GM12878 (cell line): ENCODE measurements around the gene KCTD2. TPM values are rescaled to one million over a fixed set of nuclear protein-coding genes. Genes with fewer than 3 reads are reported as not detected.

ENCODE experiments used
- ATAC-seq: fragments of 200-7000 bp; cut with Tn5 transposase; 3 replicates; pipeline ENCODE4 v1.9.1; 2020; ENCODE audit warnings: mild to moderate bottlenecking, moderate library complexity
- BruUV-seq: library from RNA; stranded (reverse); fragments of 400-500 nt; replicated peaks from 2 replicates; lab custom pipeline; 2021; lab: Mats Ljungman, UMichigan
- CTCF ChIA-PET: fragments of 300-600 bp; sonication (Branson Sonifier 250); formaldehyde crosslinking; extraction: SDS; loops from one replicate; lab custom pipeline; 2021; ENCODE audit warnings: inconsistent platforms; lab: Yijun Ruan, JAX
- POLR2A ChIA-PET: fragments of 350-600 bp; formaldehyde crosslinking; extraction: SDS; loops from one replicate; lab custom pipeline; 2021; ENCODE audit warnings: inconsistent platforms; lab: Charles Lee
- RAD21 ChIA-PET: fragments of 300-600 bp; sonication (Branson Sonifier 250); formaldehyde crosslinking; loops from one replicate; lab custom pipeline; 2023; ENCODE audit warnings: antibody characterized with exemption; ENCODE audit not compliant: unreplicated experiment; lab: Charles Lee
- SMC1A ChIA-PET: fragments of 300-600 bp; sonication (Branson Sonifier 250); formaldehyde crosslinking; loops from one replicate; lab custom pipeline; 2023; ENCODE audit not compliant: unreplicated experiment, uncharacterized antibody; lab: Charles Lee
- DNase-seq: peaks from one replicate; pipeline ENCODE4 v3.0.0-alpha.2; 2011; ENCODE audit warnings: low read depth, low spot score
- FAIRE-seq: peaks from 3 replicates; lab custom pipeline; 2011; peaks lifted over from hg19 to GRCh38; lab: Jason Lieb, UNC
- H2AFZ ChIP-seq: 2 replicates; pipeline ENCODE4 v1.6.0; 2011; ENCODE audit warnings: low read depth, low read length, control low read depth; ENCODE audit not compliant: control insufficient read depth
- H3K27ac ChIP-seq: 2 replicates; pipeline ENCODE4 v1.5.1; 2011; ENCODE audit warnings: control low read depth; ENCODE audit not compliant: control insufficient read depth, insufficient read depth
- H3K27me3 ChIP-seq, 2 experiments: replicated peaks in 1 of 2; 2 replicates each; pipeline versions ENCODE4 v1.6.0 to v1.6.1; 2011; ENCODE audit warnings: low read length in 1 of 2; ENCODE audit not compliant: control insufficient read depth in 2 of 2, insufficient read depth in 2 of 2
- H3K36me3 ChIP-seq, 2 experiments: 2 replicates each; pipeline ENCODE4 v1.5.1; 2011; ENCODE audit warnings: low read length in 1 of 2; ENCODE audit not compliant: control insufficient read depth in 2 of 2, insufficient read depth in 2 of 2
- H3K4me1 ChIP-seq: 2 replicates; pipeline ENCODE4 v1.6.1; 2011; ENCODE audit warnings: mild to moderate bottlenecking, low read length, moderate library complexity, mixed read lengths; ENCODE audit not compliant: control insufficient read depth, insufficient read depth
- H3K4me2 ChIP-seq: 2 replicates; pipeline ENCODE4 v1.6.0; 2011; ENCODE audit warnings: control low read depth; ENCODE audit not compliant: control insufficient read depth, insufficient read depth
- H3K4me3 ChIP-seq: fragments of 200-600 bp; sonication (generic); 2 replicates; pipeline ENCODE4 v1.5.1; 2016
- H3K79me2 ChIP-seq: 2 replicates; pipeline ENCODE4 v1.6.0; 2011; ENCODE audit warnings: low read length; ENCODE audit not compliant: control insufficient read depth, insufficient read depth
- H3K9ac ChIP-seq: 2 replicates; pipeline ENCODE4 v1.8.0; 2011; ENCODE audit warnings: low read length, control low read depth, mixed read lengths; ENCODE audit not compliant: control insufficient read depth, insufficient read depth
- H3K9me3 ChIP-seq: replicated peaks from 3 replicates; pipeline ENCODE4 v1.5.1; 2011; ENCODE audit warnings: mild to moderate bottlenecking, low read length; ENCODE audit not compliant: control insufficient read depth, insufficient read depth
- H4K20me1 ChIP-seq: 2 replicates; pipeline ENCODE4 v1.6.0; 2011; ENCODE audit not compliant: control insufficient read depth, insufficient read depth
- BHLHE40 ChIP-seq, 2 experiments: fragments of 450-650 bp in 1 of 2; IDR thresholded peaks; 2 replicates each; pipeline ENCODE4 v1.6.1; 2011 to 2017; ENCODE audit warnings: low read depth in 2 of 2, borderline replicate concordance in 1 of 2, improper control_type of control experiment in 1 of 2, low read length in 1 of 2, mild to moderate bottlenecking in 1 of 2
- CREM ChIP-seq: IDR thresholded peaks from 2 replicates; pipeline ENCODE4 v1.6.1; 2014; ENCODE audit warnings: antibody characterized with exemption, low read depth
- EED ChIP-seq: sonication (generic); IDR thresholded peaks from 2 replicates; pipeline ENCODE4 v1.6.1; 2016; ENCODE audit warnings: antibody characterized with exemption, low read depth
- NFYA ChIP-seq: IDR thresholded peaks from 2 replicates; pipeline ENCODE4 v1.6.1; 2011; ENCODE audit warnings: low read depth, mild to moderate bottlenecking, low read length, improper control_type of control experiment, borderline replicate concordance
- RFX5 ChIP-seq: IDR thresholded peaks from 2 replicates; pipeline ENCODE4 v1.6.1; 2011; ENCODE audit warnings: low read depth, low read length, improper control_type of control experiment
- TCF12 ChIP-seq: IDR thresholded peaks from 2 replicates; pipeline ENCODE4 v1.6.1; 2011; ENCODE audit warnings: low read depth, mild to moderate bottlenecking, low read length
- ZNF217 ChIP-seq: fragments of 450-650 bp; IDR thresholded peaks from 2 replicates; pipeline ENCODE4 v1.6.1; 2017; ENCODE audit warnings: antibody characterized with exemption, mild to moderate bottlenecking
- ZNF384 ChIP-seq: IDR thresholded peaks from 2 replicates; pipeline ENCODE4 v1.6.1; 2012; ENCODE audit warnings: low read depth, mild to moderate bottlenecking, low read length, improper control_type of control experiment, borderline replicate concordance
- WGBS: methylation state at CpG from one replicate; pipeline ENCODE4 v1.1.6; 2016; ENCODE audit warnings: low lambda C conversion rate; ENCODE audit not compliant: insufficient replicate concordance, insufficient coverage; ENCODE audit errors: missing lambda C conversion rate; 5-methylcytosine and 5-hydroxymethylcytosine counted together
- in situ Hi-C: fragments of 300-500 bp; cut with MboI; formaldehyde crosslinking; loops from 9 replicates; pipeline ENCODE4 v1.14.3; 2018; ENCODE audit warnings: mixed read lengths
- intact Hi-C: fragments of 100-400 bp; cut with micrococcal nuclease; formaldehyde crosslinking; loops from one replicate; pipeline ENCODE4 v1.14.2; 2022; ENCODE audit not compliant: unreplicated experiment
- polyA plus RNA-seq, 11 experiments: library from polyadenylated mRNA; depleted of rRNA in 4 of 11; unstranded in 6 of 11; stranded (reverse) in 5 of 11; fragments of >200 nt; fragmentation: Nextera tagmentation in 4 of 11; fragmentation: Illumina TruSeq in 1 of 11; extraction: Ambion mirVana in 4 of 11; extraction: Trizol in 1 of 11; gene quantifications; 1 replicate in 1 of 11; 2 replicates in 10 of 11; pipeline versions ENCODE4 v1.2.1 to v1.2.3, GENCODE V29; 2011 to 2016; ENCODE audit warnings: inconsistent platforms in 2 of 11, missing spikeins in 2 of 11, low read depth in 1 of 11
- total RNA-seq, 4 experiments: library from RNA; depleted of rRNA in 3 of 4; stranded (reverse); fragments of >200 nt in 3 of 4; fragmentation: Illumina TruSeq in 1 of 4; extraction: Trizol in 1 of 4; gene quantifications; 2 replicates each; pipeline versions ENCODE4 v1.2.1 to v1.2.3, GENCODE V29; 2013 to 2021

Gene KCTD2
- total and polyA plus RNA-seq, 10 of the 15 experiments (the other 5 are each of a cell fraction or from before 2014, with no cell fraction given), result 1.5 to 27.5 (median 13.7) TPM

DNA sequence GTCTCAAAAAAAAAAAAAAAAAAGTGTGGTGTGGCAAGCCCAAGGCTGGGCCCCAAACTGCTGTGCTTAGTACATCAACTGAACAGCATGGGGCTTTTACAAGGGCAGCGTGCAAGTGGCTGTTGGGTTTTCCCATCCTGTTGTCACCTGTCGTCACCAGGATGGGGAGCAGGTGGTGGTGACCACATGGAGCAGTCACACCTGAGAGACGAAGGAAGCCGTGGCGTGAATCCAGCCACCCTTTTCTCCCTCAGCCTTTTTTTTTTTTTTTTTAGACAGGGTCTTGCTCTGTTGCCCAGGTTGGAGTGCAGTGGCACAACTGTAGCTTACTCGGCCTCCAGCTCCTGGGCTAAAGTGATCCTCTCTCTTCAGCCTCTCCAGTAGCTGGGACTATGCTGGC is 38.7 kb upstream of the KCTD2 start:
- H3K27me3 ChIP-seq, result no peaks in the 10 kb centered on the region; a peak in 1 of 4 replicates
- peaks cover 3% of the 10 kb centered on the region for H3K4me1 ChIP-seq
- H3K4me3 ChIP-seq, result no peak overlapping the region
- ChIA-PET SMC1A (interaction anchor here (1.5 to 4.1 kb wide), 2 partner anchors 15 to 47 kb away, joined by 5 to 20 read pairs; no protein-coding TSS in a partner anchor), POLR2A (interaction anchor here (0.6 to 0.7 kb wide), 2 partner anchors 9 to 25 kb away, joined by 3 to 5 read pairs; no protein-coding TSS in a partner anchor), CTCF (interaction anchor here (1.0 to 6.2 kb wide), 4 partner anchors 20 to 83 kb away, joined by 3 to 56 read pairs (median 4); partner anchors contain the start of gene CDR2L), RAD21 (interaction anchor here (0.7 to 4.4 kb wide), 4 partner anchors 46 to 106 kb away, joined by 3 to 39 read pairs (median 4); no protein-coding TSS in a partner anchor)
- peak; percentile 4; the same call in 2 of the 3 replicates for ATAC-seq
- intact Hi-C loops (no loop called here), in situ Hi-C loops (no loop called here)
- no peak for TF ChIP-seq ZNF217
- 0 out of 2 replicates have a peak, but pooled peaks have one; percentile 13 for TF ChIP-seq CREM
- 0 out of 2 replicates have a peak, but pooled peaks have one; percentile 22 for TF ChIP-seq EED
- 0 out of 2 replicates have a peak, but pooled peaks have one; percentile 16 for TF ChIP-seq RFX5
- TF ChIP-seq TCF12, result 0 out of 2 replicates have a peak, but pooled peaks have one; percentile 30
- peak; percentile 14; the same call in 1 of the 2 replicates for TF ChIP-seq ZNF384
- TF ChIP-seq NFYA, result no peak
- TF ChIP-seq BHLHE40 (IDR thresholded peaks at IDR 0.05; ENCODE audit: borderline replicate concordance in 1 of 2, low read depth in 2 of 2, low read length in 1 of 2), result peak in 1 of 2 experiments; percentile 17; a peak in 1 of 4 replicates
- no peaks in the 10 kb centered on the region for H3K36me3 ChIP-seq
- DNase-seq, result no peak
- no peaks in the 10 kb centered on the region for H4K20me1 ChIP-seq
- no peak overlapping the region for H3K4me2 ChIP-seq
- H2AFZ ChIP-seq, result no peak overlapping the region
- no peak overlapping the region for H3K9ac ChIP-seq
- 6% methylated on average over 5 of the region's 6 CpGs for WGBS
- no TSS peak for BruUV-seq
- FAIRE-seq, result no peak
- no peaks in the 10 kb centered on the region for H3K9me3 ChIP-seq
- H3K27ac ChIP-seq, result no peak overlapping the region
- H3K79me2 ChIP-seq, result peaks cover 5% of the 10 kb centered on the region
